GM21717 (cell line): ENCODE data around the gene VEZF1.
A peak's percentile ranks its signal among the peaks of the same experiment; 100 is the strongest.

Experiments used
- ATAC-seq: cut with Tn5 transposase; IDR thresholded peaks from one replicate; pipeline ENCODE4 v1.9.1; 2021; ENCODE audit warnings: mild to moderate bottlenecking, moderate library complexity; ENCODE audit not compliant: unreplicated experiment

VEZF1 gene

DNA sequence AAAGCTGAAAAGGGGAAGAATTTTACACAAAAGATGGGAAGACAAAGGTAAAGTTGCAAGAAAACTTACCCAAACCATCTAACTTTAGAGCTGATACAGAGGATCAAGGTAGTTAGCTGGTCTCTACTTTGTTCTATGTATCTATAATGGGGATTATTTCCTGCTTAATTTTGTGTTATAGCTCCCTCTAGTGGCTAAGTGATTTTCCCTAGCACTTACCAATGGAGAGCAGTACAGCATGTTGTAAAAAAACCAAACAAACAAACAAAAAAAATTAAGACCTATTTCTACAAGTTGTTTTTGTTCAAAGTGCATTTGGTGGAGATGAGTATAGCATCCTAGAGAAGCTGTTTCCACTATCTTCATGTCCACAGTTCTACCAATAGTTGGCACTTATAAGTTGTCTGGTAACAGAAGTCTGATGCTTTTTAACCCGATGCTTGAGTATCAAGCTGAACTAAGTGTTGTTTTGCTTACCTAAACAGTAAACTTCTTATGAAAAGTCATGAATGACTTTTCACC, 11.5 kb upstream of the VEZF1 start:
- peak; percentile 43 for ATAC-seq

DNA sequence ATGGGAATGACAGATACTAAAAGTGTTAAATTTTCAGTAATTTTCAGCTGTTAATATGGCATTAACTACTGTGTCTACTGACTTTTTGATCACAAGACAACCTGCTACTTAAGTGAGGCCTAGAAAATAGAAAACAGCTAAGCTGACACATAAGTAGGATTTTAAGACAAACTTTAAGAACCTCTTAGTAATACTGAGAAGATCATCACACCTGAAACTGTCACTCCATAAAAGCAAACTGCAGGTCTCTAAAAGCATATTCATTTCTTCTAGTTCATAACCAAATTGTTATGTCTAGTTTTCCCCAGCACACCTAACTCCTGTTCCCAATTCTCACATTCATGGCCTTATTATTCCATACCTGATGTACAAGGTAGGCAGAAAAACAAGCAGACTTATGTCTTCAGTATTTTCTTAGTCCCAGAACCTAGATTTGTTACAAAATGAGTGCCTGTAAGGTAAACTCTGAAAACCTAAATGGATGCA, 11.0 kb upstream of the VEZF1 start:
- ATAC-seq: no peak

GRCh38 chr17:57997085-57997809, 9.2 kb upstream of the VEZF1 start:
- ATAC-seq: no peak

DNA sequence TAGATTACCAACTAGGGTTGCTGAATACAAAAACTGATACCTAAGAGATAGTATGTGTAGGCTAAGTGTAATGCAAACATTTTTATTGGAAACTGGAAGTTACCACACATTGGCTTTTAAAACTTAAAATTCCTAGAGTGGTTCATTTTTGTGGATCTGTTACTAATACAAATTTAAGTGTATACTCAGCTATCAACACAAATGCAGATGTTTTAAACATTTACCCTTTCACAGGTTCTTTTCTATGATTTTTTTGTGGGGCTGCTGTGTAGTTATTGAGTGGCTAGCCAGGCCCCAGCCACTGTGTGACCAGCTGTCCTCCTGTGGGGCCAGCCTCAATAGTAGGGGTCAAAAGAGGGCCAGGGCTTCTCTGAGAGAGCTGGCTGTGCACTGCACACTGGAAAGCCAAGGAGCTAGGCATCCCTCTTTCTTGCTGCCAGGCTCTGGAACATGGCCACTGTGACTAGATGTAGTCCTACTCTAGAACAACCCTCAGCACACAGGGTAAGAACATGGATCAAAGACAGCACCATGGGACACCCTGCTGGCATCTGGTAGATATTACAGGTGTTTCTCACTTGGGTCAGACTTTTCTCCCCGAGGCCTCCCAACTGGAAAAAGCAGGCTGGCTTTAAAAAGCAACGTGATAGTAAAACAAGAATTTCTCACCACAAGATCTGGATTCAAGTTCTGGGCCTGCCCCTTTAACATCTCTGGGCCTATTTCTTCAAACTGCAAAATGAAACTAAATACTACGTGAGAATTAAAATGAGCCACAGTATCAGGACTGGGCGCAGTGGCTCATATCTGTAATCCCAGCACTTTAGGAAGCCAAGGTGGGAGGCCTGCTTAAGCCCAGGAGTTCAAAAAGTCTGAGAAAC, 7.3 kb upstream of the VEZF1 start:
- no peak for ATAC-seq

GRCh38 chr17:57994436-57994835, 6.4 kb upstream of the VEZF1 start:
- ATAC-seq: no peak

GRCh38 chr17:57993471-57994365, 5.7 kb upstream of the VEZF1 start:
- no peak for ATAC-seq

DNA sequence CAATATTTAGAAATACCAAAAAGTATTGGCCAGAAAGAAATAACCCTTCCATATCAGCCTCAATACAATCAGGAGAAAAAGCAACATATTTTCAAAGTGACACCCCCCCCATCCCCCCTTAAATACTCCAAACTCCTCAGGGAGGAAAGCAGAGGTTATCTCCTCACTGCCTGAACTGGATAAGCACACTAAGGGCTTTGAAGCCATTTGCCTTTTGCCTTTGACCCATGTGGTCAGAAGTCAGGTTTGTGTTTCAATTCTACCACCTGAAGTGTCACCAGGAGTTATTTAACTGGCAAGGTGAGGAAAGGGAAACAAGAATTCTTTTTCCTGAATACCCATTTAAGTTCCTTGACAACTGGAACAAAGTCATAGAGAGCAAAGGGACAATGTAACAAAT, 3.5 kb upstream of the VEZF1 start:
- no peak for ATAC-seq

GRCh38 chr17:57990037-57990436, 2.0 kb upstream of the VEZF1 start:
- no peak for ATAC-seq

GRCh38 chr17:57988301-57989250, 522 bp upstream of the VEZF1 start:
- peak; percentile 59 for ATAC-seq

DNA sequence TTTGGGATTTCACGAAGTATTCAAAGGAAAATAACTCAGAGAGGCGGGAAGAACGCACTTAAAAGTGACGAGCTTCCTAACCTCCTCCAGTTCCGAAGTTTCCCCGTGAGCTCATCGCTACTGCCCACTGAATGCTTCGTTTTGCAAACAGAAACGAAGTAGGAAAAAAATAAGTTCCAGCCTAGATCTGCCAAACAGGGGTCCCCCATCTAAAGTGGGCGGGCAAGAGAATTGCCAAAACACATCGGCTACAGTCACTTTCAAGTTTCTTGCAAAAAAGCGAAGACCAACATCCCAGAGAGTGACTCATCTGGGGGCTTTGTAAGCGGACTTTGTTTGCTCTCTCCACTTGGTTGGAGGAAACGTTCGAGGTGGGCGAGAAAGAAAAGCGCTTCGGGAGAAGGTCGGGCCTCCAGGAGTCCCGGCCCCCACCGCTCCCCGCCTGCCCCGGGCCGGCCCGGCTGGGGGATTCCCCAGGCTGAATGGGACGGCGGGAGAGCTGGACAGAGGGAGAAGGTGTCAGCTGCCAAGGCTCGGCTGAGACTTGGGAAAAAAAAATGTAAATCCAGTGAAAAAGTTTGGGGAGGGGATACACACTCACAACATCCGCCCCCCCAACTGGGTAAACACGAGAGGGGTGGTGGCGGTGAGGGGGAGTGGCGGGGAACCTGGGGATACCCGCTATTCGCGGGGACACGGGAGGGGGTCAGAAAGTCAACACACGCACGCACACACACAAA, 1.0 kb downstream of the VEZF1 start:
- ATAC-seq: peak; percentile 15

DNA sequence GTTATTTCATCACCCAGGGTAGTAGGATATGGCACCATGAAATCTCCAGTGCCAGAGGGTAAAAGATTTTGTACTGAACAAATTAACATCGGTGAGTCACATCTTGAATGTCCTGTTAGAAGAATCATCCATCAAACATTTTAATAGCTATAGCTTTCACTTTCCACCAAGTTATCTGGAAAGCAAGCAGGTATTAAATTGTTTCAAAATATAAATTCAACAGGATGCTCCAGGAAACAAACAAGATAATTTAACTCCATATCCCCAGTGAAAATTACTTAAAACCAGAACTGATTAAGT, 2.4 kb downstream of the VEZF1 start:
- ATAC-seq: no peak

DNA sequence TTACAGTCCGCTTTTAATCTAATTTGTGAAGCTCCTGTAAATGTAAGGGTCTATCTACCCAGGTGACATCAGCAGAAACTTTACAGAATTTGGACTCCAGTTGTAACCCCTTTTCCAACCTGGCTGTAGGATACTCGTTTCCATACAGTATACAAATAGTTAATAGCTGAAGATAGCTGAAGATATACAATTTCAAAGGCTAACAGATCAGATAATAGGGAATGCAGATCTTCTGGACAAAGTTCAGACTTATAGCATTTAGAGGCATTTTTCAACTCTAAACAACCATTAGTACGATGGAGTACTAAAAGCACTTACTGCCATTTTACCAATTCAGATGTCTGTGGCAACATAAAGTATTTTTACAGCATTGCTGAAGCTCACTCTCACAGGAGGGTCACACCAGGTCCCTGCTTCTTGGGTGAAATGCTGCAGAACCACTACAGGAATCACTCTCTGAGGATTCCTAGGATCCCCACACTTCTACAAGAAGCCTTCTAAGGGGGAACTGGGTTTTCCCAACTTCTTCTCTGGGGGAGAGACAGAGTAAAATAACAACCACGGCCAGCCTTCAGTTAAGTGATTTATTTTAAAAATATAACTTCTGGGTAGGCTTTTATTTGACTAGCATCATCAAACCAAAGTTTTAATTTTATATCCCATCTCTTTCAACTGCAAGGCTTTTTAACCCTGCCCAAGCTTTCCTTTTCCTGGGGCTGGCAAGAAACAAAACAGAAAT, 2.9 kb downstream of the VEZF1 start:
- no peak for ATAC-seq

GRCh38 chr17:57984261-57984890, 3.7 kb downstream of the VEZF1 start:
- ATAC-seq: no peak

DNA sequence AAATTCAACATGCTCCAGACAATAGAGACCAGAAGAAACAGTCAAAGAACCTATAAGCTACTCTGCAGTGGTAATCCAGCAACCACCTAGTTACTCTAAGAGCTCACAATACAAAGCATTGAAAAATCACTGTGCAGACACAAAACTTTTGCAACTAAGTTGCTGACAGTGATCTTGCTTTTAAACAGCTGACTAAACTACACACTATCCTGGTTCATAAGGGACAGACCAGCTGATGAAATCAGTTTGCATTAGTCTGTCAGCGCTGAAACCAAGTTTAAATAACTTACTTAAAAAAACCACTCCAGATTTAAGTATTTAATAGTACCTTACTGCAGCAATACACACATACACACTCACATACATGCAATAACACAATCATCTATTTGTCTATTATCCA, 4.6 kb downstream of the VEZF1 start:
- no peak for ATAC-seq

GRCh38 chr17:57982452-57983170, 5.4 kb downstream of the VEZF1 start:
- no peak for ATAC-seq

DNA sequence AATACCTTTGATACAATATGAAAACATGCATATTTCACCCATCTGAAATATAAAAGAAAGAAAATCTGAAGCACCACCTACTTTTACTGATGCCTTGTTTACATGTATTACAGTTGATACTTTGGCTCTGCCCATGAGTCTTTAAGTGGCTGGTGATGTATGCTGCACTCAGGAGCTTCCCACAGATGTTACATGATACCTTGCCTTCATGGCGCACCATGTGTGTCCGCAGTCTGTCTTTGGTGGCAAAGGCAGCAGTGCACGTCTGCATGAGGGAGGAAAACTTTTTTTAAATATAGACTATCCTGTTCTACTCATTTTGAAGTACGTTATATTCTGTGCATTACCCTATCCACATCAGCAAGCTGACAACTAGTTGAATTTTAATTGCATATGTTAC, 7.5 kb downstream of the VEZF1 start:
- ATAC-seq: no peak

- ATAC-seq: no peak
Observed at GRCh38 chr17:57979076-57979475, 9.0 kb downstream of the VEZF1 start.
